H9 (cell line): ENCODE results near the gene WDR70. TPM values are rescaled to one million over a fixed set of nuclear protein-coding genes. Genes with fewer than 3 reads are reported as not detected.

Experiments
- DNase-seq: peaks from one replicate; pipeline ENCODE4 v3.0.0-alpha.2; 2017
- H2AFZ ChIP-seq: one replicate; pipeline ENCODE4 v1.6.1; 2013; ENCODE audit warnings: mild to moderate bottlenecking, low read length, control low read depth, moderate library complexity
- H2AK5ac ChIP-seq: 2 replicates; pipeline ENCODE4 v1.6.1; 2013; ENCODE audit warnings: low read length, control low read depth, mixed read lengths; ENCODE audit not compliant: insufficient read length
- H2BK120ac ChIP-seq: one replicate; pipeline ENCODE4 v1.6.1; 2013; ENCODE audit warnings: low read depth, mild to moderate bottlenecking, low read length, control low read depth, inconsistent platforms; ENCODE audit not compliant: poor library complexity, severe bottlenecking
- H2BK12ac ChIP-seq: 2 replicates; pipeline ENCODE4 v1.6.1; 2013; ENCODE audit warnings: low read length, control low read depth, mixed read lengths, low read depth; ENCODE audit not compliant: insufficient read length
- H2BK15ac ChIP-seq: 2 replicates; pipeline ENCODE4 v1.6.1; 2013; ENCODE audit warnings: low read depth, low read length, control low read depth
- H2BK20ac ChIP-seq: one replicate; pipeline ENCODE4 v1.6.1; 2013; ENCODE audit warnings: low read depth, mild to moderate bottlenecking, low read length, control low read depth, inconsistent platforms; ENCODE audit not compliant: poor library complexity, severe bottlenecking
- H2BK5ac ChIP-seq: 2 replicates; pipeline ENCODE4 v1.6.1; 2013; ENCODE audit warnings: low read length, control low read depth, mixed read lengths; ENCODE audit not compliant: insufficient read length
- H3K14ac ChIP-seq: 2 replicates; pipeline ENCODE4 v1.6.1; 2013; ENCODE audit warnings: low read length, control low read depth; ENCODE audit not compliant: insufficient read depth
- H3K18ac ChIP-seq: 2 replicates; pipeline ENCODE4 v1.6.1; 2013; ENCODE audit warnings: low read depth, mild to moderate bottlenecking, mixed read lengths, low read length, control low read depth; ENCODE audit not compliant: insufficient read length
- H3K23ac ChIP-seq: 2 replicates; pipeline ENCODE4 v1.6.1; 2013; ENCODE audit warnings: low read length, control low read depth, mixed read lengths, low read depth; ENCODE audit not compliant: insufficient read length
- H3K23me2 ChIP-seq: 2 replicates; pipeline ENCODE4 v1.6.1; 2013; ENCODE audit warnings: low read depth, mild to moderate bottlenecking, mixed read lengths, low read length, control low read depth; ENCODE audit not compliant: insufficient read length, poor library complexity, severe bottlenecking
- H3K27ac ChIP-seq: 2 replicates; pipeline ENCODE4 v1.5.1; 2013; ENCODE audit warnings: low read length, control low read depth, mixed read lengths, low read depth; ENCODE audit not compliant: insufficient read length
- H3K27me3 ChIP-seq: 2 replicates; pipeline ENCODE4 v1.6.1; 2013; ENCODE audit warnings: low read length, control low read depth, inconsistent platforms; ENCODE audit not compliant: insufficient read depth
- H3K4ac ChIP-seq: 2 replicates; pipeline ENCODE4 v1.6.1; 2013; ENCODE audit warnings: low read depth, mild to moderate bottlenecking, control low read depth, inconsistent platforms, low read length, moderate library complexity
- H3K4me1 ChIP-seq: 2 replicates; pipeline ENCODE4 v1.6.1; 2013; ENCODE audit warnings: low read length, control low read depth, inconsistent platforms; ENCODE audit not compliant: insufficient read depth
- H3K4me2 ChIP-seq: 2 replicates; pipeline ENCODE4 v1.6.1; 2013; ENCODE audit warnings: low read length, control low read depth, mixed read lengths; ENCODE audit not compliant: insufficient read length, insufficient read depth
- H3K56ac ChIP-seq: 2 replicates; pipeline ENCODE4 v1.6.1; 2013; ENCODE audit warnings: low read depth, mild to moderate bottlenecking, mixed read lengths, low read length, control low read depth; ENCODE audit not compliant: insufficient read length
- H3K79me1 ChIP-seq: 2 replicates; pipeline ENCODE4 v1.6.1; 2013; ENCODE audit warnings: low read depth, mild to moderate bottlenecking, moderate library complexity, low read length, control low read depth, inconsistent platforms; ENCODE audit not compliant: insufficient read depth, poor library complexity, severe bottlenecking
- H3K79me2 ChIP-seq: 2 replicates; pipeline ENCODE4 v1.6.1; 2013; ENCODE audit warnings: low read length, control low read depth, inconsistent platforms; ENCODE audit not compliant: insufficient read depth
- H3K9ac ChIP-seq: 2 replicates; pipeline ENCODE4 v1.6.1; 2013; ENCODE audit warnings: low read length, control low read depth, mixed read lengths; ENCODE audit not compliant: insufficient read length; ENCODE audit errors: extremely low read depth
- H3K9me3 ChIP-seq: one replicate; pipeline ENCODE4 v1.6.1; 2013; ENCODE audit warnings: low read depth, low read length, inconsistent platforms; ENCODE audit not compliant: control insufficient read depth
- H3T11ph ChIP-seq: one replicate; pipeline ENCODE4 v1.6.1; 2013; ENCODE audit warnings: mild to moderate bottlenecking, low read length, control low read depth, inconsistent platforms
- H4K20me1 ChIP-seq: one replicate; pipeline ENCODE4 v1.6.1; 2013; ENCODE audit not compliant: control insufficient read depth, insufficient read length, insufficient read depth
- H4K5ac ChIP-seq: 2 replicates; pipeline ENCODE4 v1.6.1; 2013; ENCODE audit warnings: low read depth, mild to moderate bottlenecking, mixed read lengths, low read length, control low read depth; ENCODE audit not compliant: insufficient read length
- H4K8ac ChIP-seq: replicated peaks from 2 replicates; pipeline ENCODE4 v1.6.1; 2013; ENCODE audit warnings: low read length, control low read depth, mixed read lengths, low read depth; ENCODE audit not compliant: insufficient read length
- H4K91ac ChIP-seq: 2 replicates; pipeline ENCODE4 v1.6.1; 2013; ENCODE audit warnings: low read depth, mild to moderate bottlenecking, moderate library complexity, mixed read lengths, low read length, control low read depth; ENCODE audit not compliant: insufficient read length
- H3K27ac Mint-ChIP-seq, 3 experiments: 2 replicates in 2 of 3; 3 replicates in 1 of 3; pipeline ENCODE4 v1.8.0; 2020 to 2021; ENCODE audit warnings: mixed read lengths in 3 of 3, mild to moderate bottlenecking in 1 of 3, moderate library complexity in 1 of 3
- H3K27me3 Mint-ChIP-seq: 2 replicates; pipeline ENCODE4 v1.8.0; 2021; ENCODE audit warnings: low read depth, mild to moderate bottlenecking, moderate library complexity, mixed read lengths
- H3K36me3 Mint-ChIP-seq, 3 experiments: 2 replicates in 2 of 3; 3 replicates in 1 of 3; pipeline ENCODE4 v1.8.0; 2020 to 2021; ENCODE audit warnings: low read depth in 3 of 3, mixed read lengths in 3 of 3; ENCODE audit not compliant: insufficient read depth in 1 of 3
- H3K4me1 Mint-ChIP-seq, 2 experiments: 2 replicates each; pipeline ENCODE4 v1.8.0; 2020; ENCODE audit warnings: mixed read lengths in 2 of 2
- H3K4me3 Mint-ChIP-seq, 2 experiments: 2 replicates in 1 of 2; 3 replicates in 1 of 2; pipeline ENCODE4 v1.8.0; 2020 to 2021; ENCODE audit warnings: mild to moderate bottlenecking in 2 of 2, mixed read lengths in 2 of 2, moderate library complexity in 1 of 2
- H3K9me3 Mint-ChIP-seq, 2 experiments: 2 replicates in 1 of 2; 3 replicates in 1 of 2; pipeline ENCODE4 v1.8.0; 2020; ENCODE audit warnings: mild to moderate bottlenecking in 2 of 2, mixed read lengths in 2 of 2, moderate library complexity in 1 of 2
- whole genome bisulfite sequencing: extraction: QIAGEN DNeasy Blood & Tissue Kit; methylation state at CpG from one replicate; pipeline ENCODE4 v1.1.7; 2013; ENCODE audit warnings: missing lambda C conversion rate, low lambda C conversion rate, mixed read lengths; ENCODE audit not compliant: insufficient read length; ENCODE audit errors: extremely low coverage; 5-methylcytosine and 5-hydroxymethylcytosine counted together
- total RNA-seq: library from RNA; stranded (reverse); gene quantifications from 2 replicates; pipeline ENCODE4 v1.2.1, GENCODE V29; 2021
- TF ChIP-seq, protein P1 (sequence below): fragments of 200-600 bp; sonication (generic); conservative IDR thresholded peaks from 3 replicates; pipeline ENCODE4 v1.8.0; 2021; ENCODE audit warnings: antibody characterized with exemption, mild to moderate bottlenecking

WDR70 gene
- total RNA-seq, 1 experiment from 2014 or later = 38.1 TPM

DNA sequence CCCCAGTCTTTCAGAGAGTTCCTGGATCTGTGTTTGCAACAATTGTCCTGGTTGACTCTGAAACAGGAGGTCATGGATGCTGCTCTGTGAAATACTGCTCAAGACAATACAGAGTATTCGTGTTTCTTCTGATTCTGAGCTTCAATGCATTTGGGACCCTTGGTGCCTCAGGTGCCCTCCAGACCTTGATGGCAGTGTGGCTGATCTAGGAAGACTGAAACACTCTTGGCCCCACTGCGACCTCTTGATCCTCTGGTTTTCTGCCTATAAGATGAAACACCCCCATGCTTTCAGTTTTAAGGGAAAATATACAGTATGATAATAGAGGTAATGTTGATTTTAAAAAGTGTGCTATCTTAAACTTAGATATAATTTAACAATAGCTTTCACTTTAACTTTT, 393.1 kb downstream of the WDR70 start:
- Histone ChIP-seq H3K9me3 (no peaks in the 10 kb centered on the region), H3K79me1 (no peaks in the 10 kb centered on the region), H3K18ac (no peak overlapping the region), H3K9ac (no peak overlapping the region), H3K27ac (no peak overlapping the region), H3K23me2 (no peaks in the 10 kb centered on the region), H2AFZ (no peak overlapping the region), H2BK20ac (no peak overlapping the region), H3K4me1 (no peaks in the 10 kb centered on the region), H4K20me1 (no peaks in the 10 kb centered on the region), H2BK12ac (no peak overlapping the region), H3K4ac (no peak overlapping the region), H4K5ac (no peak overlapping the region), H3K14ac (no peak overlapping the region), H3T11ph (no peak overlapping the region), H2BK5ac (no peak overlapping the region), H4K8ac (no peak overlapping the region), H2AK5ac (no peak overlapping the region), H3K4me2 (no peak overlapping the region), H2BK120ac (no peak overlapping the region), H3K27me3 (no peaks in the 10 kb centered on the region), H3K79me2 (no peaks in the 10 kb centered on the region), H3K56ac (no peak overlapping the region), H4K91ac (no peak overlapping the region), H2BK15ac (no peak overlapping the region), H3K23ac (no peak overlapping the region)
- no peak for DNase-seq
- H3K4me1 Mint-ChIP-seq = no peaks in the 10 kb centered on the region
- no peak overlapping the region for H3K4me3 Mint-ChIP-seq
- no peaks in the 10 kb centered on the region; the same call in 1 of the 2 replicates for H3K27me3 Mint-ChIP-seq
- no peak overlapping the region for H3K27ac Mint-ChIP-seq
- H3K9me3 Mint-ChIP-seq = peaks cover 15 to 16% of the 10 kb centered on the region in 2 experiments
- no CpG with 5 or more reads among the region's 2 CpGs for WGBS
- TF ChIP-seq, protein P1, sequence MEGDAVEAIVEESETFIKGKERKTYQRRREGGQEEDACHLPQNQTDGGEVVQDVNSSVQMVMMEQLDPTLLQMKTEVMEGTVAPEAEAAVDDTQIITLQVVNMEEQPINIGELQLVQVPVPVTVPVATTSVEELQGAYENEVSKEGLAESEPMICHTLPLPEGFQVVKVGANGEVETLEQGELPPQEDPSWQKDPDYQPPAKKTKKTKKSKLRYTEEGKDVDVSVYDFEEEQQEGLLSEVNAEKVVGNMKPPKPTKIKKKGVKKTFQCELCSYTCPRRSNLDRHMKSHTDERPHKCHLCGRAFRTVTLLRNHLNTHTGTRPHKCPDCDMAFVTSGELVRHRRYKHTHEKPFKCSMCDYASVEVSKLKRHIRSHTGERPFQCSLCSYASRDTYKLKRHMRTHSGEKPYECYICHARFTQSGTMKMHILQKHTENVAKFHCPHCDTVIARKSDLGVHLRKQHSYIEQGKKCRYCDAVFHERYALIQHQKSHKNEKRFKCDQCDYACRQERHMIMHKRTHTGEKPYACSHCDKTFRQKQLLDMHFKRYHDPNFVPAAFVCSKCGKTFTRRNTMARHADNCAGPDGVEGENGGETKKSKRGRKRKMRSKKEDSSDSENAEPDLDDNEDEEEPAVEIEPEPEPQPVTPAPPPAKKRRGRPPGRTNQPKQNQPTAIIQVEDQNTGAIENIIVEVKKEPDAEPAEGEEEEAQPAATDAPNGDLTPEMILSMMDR = no peak
- H3K36me3 Mint-ChIP-seq = peaks cover 5 to 17% (median 11%) of the 10 kb centered on the region in 3 experiments
